Thyroid gland (tissue), 4 donors: ENCODE results near the gene AIM2. TPM values are rescaled to one million over a fixed set of nuclear protein-coding genes. Genes with fewer than 3 reads are reported as not detected.

Source experiments
- DNase-seq, 2 donors: peaks; one replicate each; pipeline ENCODE4 v3.0.0-alpha.2; 2019
- H3K27ac ChIP-seq, 3 donors: fragments of 200-600 bp; sonication (generic); 1 replicate in 2 of 3; 2 replicates in 1 of 3; pipeline ENCODE4 v1.5.1; 2016 to 2019; ENCODE audit warnings: mild to moderate bottlenecking in 1 of 3, moderate library complexity in 1 of 3
- H3K27me3 ChIP-seq: fragments of 200-600 bp; sonication (generic); one replicate; pipeline ENCODE4 v1.5.1; 2019
- H3K36me3 ChIP-seq, 2 donors: fragments of 200-600 bp; sonication (generic); one replicate each; pipeline ENCODE4 v1.5.1; 2016 to 2019
- H3K4me1 ChIP-seq, 2 donors: fragments of 200-600 bp; sonication (generic); one replicate each; pipeline ENCODE4 v1.5.1; 2017 to 2019
- H3K4me3 ChIP-seq, 3 donors: fragments of 200-600 bp; sonication (generic); replicated peaks in 1 of 3; 1 replicate in 2 of 3; 2 replicates in 1 of 3; pipeline ENCODE4 v1.5.1; 2016; ENCODE audit warnings: mild to moderate bottlenecking in 1 of 3
- H3K9me3 ChIP-seq: fragments of 200-600 bp; sonication (generic); one replicate; pipeline ENCODE4 v1.5.1; 2017
- CTCF ChIP-seq, 6 experiments: fragments of 200-600 bp in 3 of 6; fragments of 450-650 bp in 3 of 6; sonication (generic) in 3 of 6; IDR thresholded peaks; one replicate each; pipeline ENCODE4 v1.5.1; 2016 to 2019; ENCODE audit warnings: antibody characterized with exemption in 6 of 6, mild to moderate bottlenecking in 2 of 6, inconsistent platforms in 1 of 6, moderate library complexity in 1 of 6
- POLR2A ChIP-seq, 2 donors: fragments of 450-650 bp; IDR thresholded peaks; one replicate each; pipeline ENCODE4 v1.6.1; 2017; ENCODE audit warnings: antibody characterized with exemption in 2 of 2, mild to moderate bottlenecking in 2 of 2, moderate library complexity in 1 of 2
- WGBS, 2 donors: methylation state at CpG; one replicate each; pipeline ENCODE4 v1.1.5; 2017; 5-methylcytosine and 5-hydroxymethylcytosine counted together
- intact Hi-C: fragments of 100-400 bp; cut with DNase I; formaldehyde crosslinking; loops from one replicate; pipeline ENCODE4 v1.15.1; 2023
- total RNA-seq, 4 donors: library from RNA; depleted of rRNA; stranded (reverse); fragments of >200 nt; gene quantifications; one replicate each; pipeline ENCODE4 v1.2.3, GENCODE V29; 2016

Gene AIM2
- total RNA-seq, 4 donors from 2014 or later, result 0.22 to 0.34 (median 0.27) TPM; not detected in 1

- Histone ChIP-seq H3K36me3 (no peaks in the 10 kb centered on the region), H3K27me3 (no peaks in the 10 kb centered on the region), H3K27ac (no peak overlapping the region), H3K9me3 (no peaks in the 10 kb centered on the region), H3K4me1 (no peaks in the 10 kb centered on the region), H3K4me3 (no peak overlapping the region)
- intact Hi-C loops, result no loop called here
- DNase-seq, result no peak
- TF ChIP-seq POLR2A (IDR thresholded peaks at IDR 0.05), result no peak
- no peak for TF ChIP-seq CTCF (IDR thresholded peaks at IDR 0.05)
- WGBS, 2 donors, result 62 to 65% methylated on average over 1 of the region's 1 CpG
Measured at GRCh38 chr1:159081626-159082025, 5.1 kb upstream of the AIM2 start.

- H3K4me3 ChIP-seq, result no peak overlapping the region
- intact Hi-C loops, result loop anchor here (10.0 kb wide), 1 partner anchor 875 kb away; no protein-coding TSS in a partner anchor
- no peaks in the 10 kb centered on the region for H3K9me3 ChIP-seq
- H3K27ac ChIP-seq, result no peak overlapping the region
- no peak for DNase-seq
- H3K27me3 ChIP-seq, result no peaks in the 10 kb centered on the region
- 85 to 94% methylated on average over 1 of the region's 1 CpG for WGBS, 2 donors
- no peaks in the 10 kb centered on the region for H3K4me1 ChIP-seq
- no peak for TF ChIP-seq CTCF (IDR thresholded peaks at IDR 0.05)
- H3K36me3 ChIP-seq, result no peaks in the 10 kb centered on the region
Measured at GRCh38 chr1:159079525-159079924, 3.0 kb upstream of the AIM2 start.

- TF ChIP-seq CTCF (IDR thresholded peaks at IDR 0.05), result no peak
- no peak for TF ChIP-seq POLR2A (IDR thresholded peaks at IDR 0.05)
- no peaks in the 10 kb centered on the region for H3K4me1 ChIP-seq
- no peaks in the 10 kb centered on the region for H3K9me3 ChIP-seq
- no peaks in the 10 kb centered on the region for H3K27me3 ChIP-seq
- intact Hi-C loops, result loop anchor here (10.0 kb wide), 1 partner anchor 873 kb away; no protein-coding TSS in a partner anchor
- H3K36me3 ChIP-seq, result no peaks in the 10 kb centered on the region
- no peak overlapping the region for H3K4me3 ChIP-seq
- 74 to 88% methylated on average over 12 of the region's 12 CpGs for WGBS, 2 donors
- H3K27ac ChIP-seq, result no peak overlapping the region
- peak in 1 of 2 donors; percentile 9 for DNase-seq
Measured at GRCh38 chr1:159077120-159077961, 775 bp upstream of the AIM2 start.

GRCh38 chr1:159071970-159072582, 4.5 kb downstream of the AIM2 start:
- intact Hi-C loops, result loop anchor here (10.0 kb wide), 1 partner anchor 867 kb away; no protein-coding TSS in a partner anchor
- TF ChIP-seq POLR2A (IDR thresholded peaks at IDR 0.05) (no peak), CTCF (IDR thresholded peaks at IDR 0.05) (peak in 5 of 6 experiments; percentile 25 to 68 (median 38))
- Histone ChIP-seq H3K4me3 (no peak overlapping the region), H3K27me3 (no peaks in the 10 kb centered on the region), H3K27ac (no peak overlapping the region), H3K4me1 (no peaks in the 10 kb centered on the region), H3K36me3 (no peaks in the 10 kb centered on the region), H3K9me3 (no peaks in the 10 kb centered on the region)
- no peak for DNase-seq

- Histone ChIP-seq H3K4me1 (no peaks in the 10 kb centered on the region), H3K9me3 (no peaks in the 10 kb centered on the region), H3K27me3 (no peaks in the 10 kb centered on the region), H3K4me3 (no peak overlapping the region), H3K27ac (no peak overlapping the region), H3K36me3 (no peaks in the 10 kb centered on the region)
- WGBS, 2 donors, result 83 to 88% methylated on average over 2 of the region's 2 CpGs
- TF ChIP-seq CTCF (IDR thresholded peaks at IDR 0.05) (no peak), POLR2A (IDR thresholded peaks at IDR 0.05) (no peak)
- intact Hi-C loops, result no loop called here
- no peak for DNase-seq
Measured at GRCh38 chr1:159068886-159069285, 7.7 kb downstream of the AIM2 start.
